ENCODE data around the gene SEMA6D.

DNA sequence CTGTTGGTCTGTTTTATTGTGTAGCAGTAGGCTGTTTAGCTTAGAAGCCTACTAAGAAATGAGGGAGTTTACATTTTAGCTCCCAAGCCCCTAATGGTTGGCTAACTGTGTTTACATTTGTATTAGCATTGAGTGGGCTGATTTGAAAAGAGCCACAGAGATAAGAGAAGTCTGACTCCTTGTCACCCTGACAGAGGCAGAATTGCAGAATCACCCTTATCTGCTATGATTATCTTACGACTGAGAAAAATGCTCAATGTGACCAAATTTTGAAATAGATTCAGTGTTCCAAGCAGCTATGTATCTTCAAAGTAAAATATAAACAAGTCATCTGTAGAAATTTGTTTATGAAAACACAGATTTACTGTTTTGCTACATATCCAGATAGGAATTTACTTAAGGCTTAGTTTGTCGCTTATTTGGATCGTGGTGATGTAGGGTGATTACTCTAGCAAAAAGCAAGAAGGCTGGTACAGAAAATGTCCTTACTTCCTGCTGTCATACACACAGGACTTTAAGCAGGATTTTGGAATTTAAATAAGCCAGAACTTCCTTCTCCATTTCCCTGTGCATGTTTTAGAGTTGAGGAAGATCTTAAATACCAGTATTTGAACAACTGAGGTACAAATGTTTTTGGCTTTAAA, 19.0 kb downstream of the SEMA6D start:
- TF ChIP-seq ELF4 (IDR thresholded peaks at IDR 0.05), result no peak
- no peak for TF ChIP-seq ARNT (IDR thresholded peaks at IDR 0.05)
- no peak for TF ChIP-seq ZNF384 (IDR thresholded peaks at IDR 0.05)

All from HEK293T (cell line).